ENCODE results near the gene PANX2.

Gene PANX2

DNA sequence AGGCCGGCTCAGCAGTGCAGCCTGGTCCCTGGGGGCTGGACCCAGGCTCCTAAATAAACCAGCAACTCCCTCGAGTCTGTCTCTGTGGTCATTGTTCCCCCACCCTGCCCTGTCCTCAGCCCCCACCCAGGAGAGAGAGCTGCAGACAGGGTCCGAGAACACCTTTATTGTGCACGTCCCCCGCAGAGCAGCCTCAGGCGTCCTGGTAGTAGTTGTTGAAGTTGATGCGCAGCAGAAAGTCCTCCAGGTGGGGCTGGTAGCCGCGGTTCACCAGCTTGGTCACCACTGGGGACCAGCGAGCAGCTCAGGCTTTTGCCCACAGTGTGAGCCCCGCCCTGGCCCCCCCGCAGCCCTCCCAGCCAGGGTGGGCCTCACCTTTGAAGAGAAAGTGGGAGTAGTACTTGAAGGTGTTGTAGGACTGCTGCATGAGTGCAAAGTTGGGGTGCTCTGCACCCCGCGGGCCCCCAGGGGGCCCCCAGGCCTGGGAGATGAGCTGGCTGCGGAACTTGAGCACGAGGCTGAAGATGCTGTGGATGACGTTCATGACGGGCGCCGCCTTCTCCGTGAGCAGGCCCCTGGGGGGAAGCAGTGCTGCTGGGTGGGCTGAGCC lies 47.1 kb downstream of the PANX2 start:
- DNase-seq = no peak

DNA sequence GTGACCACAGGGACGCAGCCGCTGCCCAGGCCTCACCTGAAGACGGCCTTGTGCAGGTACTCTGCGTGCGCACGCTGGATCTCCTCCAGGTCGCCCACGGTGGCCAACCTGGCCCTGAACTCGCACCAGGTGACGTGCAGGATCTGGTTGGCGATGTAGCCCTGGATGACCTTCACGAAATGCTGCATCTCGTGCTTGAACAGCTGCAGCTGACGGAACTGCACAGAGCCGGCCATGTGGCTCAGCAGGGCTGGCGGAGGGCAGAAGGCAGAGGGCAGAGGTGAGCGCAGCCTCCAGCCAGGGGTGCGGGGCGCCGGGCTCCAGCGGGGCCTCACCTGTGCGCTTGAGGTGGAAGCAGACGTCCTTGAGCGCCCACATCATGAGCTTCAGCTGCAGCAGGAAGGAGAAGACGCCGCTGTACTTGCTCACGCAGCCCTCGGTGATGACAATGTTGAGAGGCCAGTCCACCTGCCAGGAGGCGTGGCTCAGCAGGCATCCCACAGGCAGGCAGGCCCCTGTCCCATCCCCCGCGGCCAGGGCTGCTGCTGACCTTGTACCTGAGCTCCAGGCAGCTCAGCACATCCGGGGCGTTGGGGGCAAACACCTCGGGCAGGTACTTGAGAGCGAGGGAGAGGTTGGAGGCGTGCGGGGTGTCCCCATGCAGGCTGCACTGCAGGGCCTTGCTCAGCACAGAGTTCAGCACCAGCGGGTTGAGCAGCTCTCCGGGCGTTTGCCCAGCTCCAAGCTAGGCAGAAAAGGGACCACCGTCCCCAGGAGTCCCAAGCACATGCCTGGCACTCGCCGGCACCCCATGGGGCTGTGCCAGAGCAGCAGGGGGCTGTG lies 47.8 kb downstream of the PANX2 start:
- DNase-seq = no peak

DNA sequence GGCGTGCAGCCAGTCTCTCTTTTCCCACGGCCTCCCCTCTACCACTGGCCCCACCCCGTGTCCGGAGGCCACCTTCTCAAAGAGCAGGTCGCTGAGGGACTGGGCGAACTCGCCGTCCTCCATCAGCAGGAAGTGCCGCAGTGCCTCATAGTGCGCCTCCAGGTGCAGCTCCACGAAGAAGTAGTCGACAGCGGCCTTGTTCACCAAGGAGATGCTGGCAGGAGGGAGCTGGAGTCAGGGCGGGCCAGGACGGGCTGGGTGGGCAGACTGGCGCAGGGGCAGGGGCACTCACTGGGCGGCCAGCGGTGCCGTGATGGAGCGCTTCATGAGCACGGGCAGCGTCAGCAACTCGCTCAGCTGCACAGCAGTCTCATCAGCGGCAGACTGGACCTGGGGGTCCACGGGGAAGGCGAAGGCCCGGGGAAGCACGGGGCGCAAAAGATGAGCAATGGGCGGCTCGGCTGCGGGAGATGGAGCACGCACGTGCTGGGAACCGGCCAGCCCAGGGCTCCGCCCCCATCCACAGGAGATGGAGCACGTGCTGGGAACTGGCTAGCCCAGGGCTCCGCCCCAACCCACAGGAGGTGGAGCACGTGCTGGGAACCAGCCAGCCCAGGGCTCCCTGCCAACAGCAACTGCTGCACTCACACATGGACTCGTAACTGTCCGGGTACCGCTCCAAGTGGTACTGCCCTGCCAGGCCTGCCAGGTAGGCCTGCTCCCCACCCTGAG lies 48.6 kb downstream of the PANX2 start:
- DNase-seq = no peak

DNA sequence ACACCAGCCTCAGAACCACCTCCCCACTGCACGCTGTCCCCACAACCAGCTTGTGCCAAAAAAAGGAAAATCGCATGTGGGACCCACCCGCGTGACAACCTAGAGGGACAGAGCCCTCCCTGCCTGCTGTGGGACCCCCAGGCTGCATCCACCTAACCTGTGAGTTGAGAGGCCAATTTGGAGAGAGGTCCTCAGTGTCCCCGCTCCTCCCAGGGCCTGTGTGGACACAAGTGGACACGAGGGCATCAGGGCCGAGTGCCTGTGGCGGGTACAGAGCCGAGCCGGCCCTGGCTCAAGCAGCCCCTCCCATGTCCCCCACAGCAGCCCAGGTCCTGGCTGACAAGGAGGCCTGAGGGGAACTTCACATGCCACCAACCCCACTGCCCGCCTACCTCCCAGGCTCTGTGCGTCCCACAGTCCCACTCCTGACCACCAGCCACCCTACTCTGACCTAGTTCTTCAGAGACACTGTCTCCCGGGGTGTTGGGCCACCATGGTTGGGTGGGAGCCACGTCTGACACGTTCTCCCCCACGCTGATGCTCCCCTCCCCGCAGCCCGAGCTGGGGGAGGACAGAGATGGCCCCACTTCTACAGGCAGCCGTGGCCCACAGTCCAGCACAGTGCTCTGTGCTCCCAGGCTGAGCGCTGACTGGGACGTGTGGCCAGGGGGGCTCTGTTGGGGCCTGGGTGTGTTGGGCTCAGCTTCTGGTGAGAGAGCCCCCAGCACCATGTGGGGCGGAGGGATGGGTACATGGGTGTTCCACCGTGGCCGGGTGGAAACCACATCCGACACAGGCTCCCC lies 49.5 kb downstream of the PANX2 start:
- no peak for DNase-seq

DNA sequence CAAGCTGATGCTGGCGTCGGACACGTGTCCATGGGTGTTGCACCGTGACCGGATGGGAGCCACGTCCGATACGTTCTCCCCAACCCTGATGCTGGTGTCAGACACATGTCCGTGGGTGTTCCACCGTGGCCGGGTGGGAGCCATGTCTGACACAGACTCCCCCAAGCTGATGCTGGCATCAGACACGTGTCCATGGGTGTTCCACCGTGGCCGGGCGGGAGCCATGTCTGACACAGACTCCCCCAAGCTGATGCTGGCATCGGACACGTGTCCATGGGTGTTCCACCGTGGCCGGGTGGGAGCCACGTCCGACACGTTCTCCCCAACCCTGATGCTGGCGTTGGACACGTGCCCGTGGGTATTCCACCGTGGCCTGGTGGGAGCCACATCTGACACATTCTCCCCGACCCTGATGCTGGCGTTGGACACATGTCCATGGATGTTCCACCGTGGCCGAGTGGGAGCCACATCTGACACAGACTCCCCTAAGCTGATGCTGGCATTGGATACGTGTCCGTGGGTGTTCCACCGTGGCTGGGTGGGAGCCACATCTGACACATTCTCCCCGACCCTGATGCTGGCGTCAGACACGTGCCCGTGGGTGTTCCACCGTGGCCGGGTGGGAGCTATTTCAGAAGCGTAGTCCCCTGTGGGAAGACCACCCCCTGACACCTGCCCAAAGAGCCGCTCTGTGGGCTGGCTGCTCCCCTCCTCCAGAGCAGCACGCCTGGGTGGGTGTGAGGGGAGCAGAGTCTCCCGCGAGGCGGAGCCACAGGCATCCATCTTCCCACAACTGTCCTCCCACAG lies 50.3 kb downstream of the PANX2 start:
- DNase-seq = no peak

DNA sequence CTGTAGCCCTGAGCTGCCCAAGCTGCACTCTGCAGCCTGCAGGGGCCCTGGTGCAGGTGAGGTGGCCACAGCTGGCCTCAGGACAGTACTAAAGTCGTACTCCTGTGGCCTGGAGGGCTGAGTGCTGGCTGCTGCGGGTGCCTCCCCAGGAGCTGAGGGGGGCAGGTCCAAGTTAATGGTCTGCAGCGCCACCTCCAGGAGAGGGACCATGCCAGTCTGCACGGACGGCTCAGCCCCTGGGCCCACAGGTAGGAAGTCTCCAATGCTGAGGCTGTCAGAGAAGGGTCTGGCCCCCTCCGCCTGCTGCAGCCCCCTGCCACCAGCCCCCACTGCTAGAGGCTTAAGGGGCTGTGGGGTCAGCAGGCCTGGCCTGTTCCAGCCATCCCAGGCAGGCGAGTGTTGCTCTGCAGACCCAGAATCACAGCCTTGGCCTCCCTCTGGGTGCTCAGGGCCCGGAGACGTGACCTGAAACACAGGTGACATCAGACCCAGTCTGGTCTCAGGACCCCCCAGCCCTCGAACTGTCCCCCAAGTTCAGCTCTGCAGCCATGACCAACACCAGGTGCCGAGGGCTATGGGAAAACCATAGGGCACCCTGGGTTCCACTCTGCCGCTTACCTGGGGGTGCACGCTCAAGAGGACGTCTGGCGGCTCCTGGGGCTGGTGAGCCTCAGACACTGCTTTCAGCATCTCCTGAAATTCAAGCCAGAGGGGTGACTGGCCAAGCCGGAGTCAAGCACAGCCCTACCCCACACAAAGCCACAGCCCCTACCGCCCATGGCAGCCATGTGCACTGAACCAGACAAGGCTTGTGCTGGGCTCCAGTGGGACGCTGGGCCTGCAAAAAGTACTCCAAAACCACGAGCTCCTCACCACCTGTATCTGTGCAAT lies 51.1 kb downstream of the PANX2 start:
- DNase-seq = no peak

DNA sequence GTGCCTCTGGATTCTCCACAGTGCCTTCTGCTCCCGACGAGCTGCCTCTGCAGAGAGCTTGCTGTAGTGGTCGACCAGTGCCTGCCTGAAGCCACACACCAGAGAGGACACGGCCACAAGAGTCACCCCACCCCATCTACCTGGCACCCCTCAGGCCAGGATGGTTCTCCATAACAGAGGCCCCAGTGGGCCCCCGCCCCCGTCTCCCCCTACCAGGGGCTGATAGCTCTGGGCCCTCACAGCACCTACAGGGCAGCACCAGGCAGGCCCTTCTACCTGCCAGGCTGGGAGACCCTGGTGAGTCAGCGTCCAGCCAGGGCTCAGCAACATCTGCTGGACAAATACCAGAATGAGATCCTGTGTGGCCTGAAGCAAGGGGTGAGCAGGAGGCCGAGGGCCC lies 52.0 kb downstream of the PANX2 start:
- no peak for DNase-seq

DNA sequence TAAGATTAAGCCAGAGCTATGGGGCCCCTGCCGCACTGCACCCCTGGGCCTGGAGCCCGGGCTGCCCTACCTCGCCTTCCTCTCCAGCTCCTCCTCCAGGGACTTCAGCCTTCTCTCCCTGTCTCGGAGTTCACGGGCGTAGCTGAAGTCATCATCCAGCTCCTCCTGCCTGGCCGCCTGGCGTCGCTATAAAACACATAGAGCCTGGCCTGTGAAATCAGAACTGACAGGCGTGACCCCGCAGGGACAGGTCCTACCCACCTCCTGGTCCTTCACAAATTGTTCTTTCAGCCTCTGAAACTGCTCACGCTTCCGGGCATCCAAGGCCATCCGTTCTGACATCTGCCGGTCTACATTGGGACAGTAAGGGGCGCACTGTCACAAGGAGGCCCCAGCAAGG lies 53.5 kb downstream of the PANX2 start:
- DNase-seq = no peak

DNA sequence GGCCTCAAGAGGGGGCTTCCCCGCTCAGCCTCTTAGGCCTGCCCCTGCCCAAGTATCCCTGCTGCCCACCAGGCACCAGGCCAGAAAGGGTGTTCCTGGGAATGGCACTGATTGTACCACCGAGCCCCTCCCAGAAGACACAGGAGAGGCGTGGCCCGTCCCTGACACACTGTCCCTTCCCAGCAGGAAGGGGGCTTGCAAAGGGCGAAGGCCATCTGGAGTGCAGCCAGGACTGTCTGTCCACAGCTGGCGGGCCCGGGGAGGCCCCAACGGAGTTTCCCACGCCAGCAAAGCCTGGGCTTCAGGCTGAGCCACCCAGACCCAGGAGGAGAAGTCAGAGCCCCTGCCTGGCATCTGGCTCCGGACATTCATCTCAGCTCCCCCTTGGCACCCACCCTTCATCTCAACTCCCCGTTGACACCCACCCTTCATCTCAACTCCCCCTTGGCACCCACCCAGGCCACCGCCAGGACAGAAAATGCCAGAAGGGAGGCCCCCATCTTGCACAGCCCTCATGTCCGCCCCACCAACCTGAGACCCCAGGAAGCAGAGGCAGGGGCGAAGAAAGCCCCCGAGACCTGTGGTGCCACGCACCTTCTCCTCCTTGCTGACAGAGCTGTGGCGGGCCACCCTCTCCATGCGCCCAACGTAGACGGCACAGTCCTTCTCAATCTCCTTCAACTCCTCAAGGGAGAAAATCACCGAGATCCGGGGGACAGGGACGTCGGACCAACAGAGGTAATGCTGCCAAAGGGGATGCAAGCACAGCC lies 54.9 kb downstream of the PANX2 start:
- no peak for DNase-seq

DNA sequence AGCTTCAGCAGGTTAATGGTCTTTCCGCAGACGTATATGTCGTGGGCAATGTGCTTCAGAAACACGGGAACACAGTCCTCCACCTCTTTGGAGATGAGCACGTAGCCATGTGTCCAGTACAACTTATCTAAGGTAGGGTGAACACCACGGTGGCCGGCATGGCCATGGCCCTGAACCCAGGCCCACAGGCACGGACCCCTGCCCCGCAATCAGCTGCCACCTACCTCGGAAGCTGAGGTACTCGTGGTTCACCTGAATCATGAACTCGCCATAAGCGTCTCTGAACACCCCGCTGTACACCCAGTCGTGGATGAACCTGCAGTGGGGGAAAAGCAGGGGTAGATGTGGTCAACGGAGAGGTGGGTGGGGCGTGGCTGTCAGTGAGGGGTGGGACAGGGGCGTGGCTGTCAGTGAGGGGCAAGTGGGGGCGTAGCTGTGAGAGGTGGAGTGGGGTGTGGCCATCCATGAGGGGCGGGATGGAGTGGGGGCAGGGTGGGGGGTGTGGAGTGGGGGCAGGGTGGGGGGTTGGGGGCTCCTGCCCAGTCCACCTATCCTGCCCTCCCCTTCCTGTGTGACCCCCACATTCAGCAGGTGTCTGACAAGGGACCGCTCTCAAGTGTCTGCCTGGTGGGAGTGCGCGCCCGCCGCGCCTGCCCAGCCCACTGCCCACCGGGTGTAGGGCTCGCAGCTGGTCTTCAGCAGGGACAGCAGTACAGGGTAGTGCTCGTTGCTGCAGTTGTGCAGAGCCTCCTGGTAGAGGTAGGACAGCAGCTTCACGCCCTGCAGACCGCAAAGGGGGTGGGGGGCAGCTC lies 55.7 kb downstream of the PANX2 start:
- no peak for DNase-seq

DNA sequence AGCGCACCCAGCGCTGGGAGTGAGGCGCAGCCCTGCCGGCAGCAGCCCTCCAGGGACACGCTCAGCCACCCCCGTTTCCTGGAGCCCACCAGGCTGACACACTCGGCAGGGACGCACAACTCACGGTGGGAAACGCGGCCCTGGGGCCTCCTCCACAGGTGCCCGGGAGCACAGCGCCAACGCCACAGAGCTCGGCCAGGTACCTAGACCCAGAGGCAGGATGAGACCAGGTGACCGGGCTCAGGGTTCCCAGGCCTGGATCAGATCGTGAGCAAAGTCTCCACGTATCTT lies 56.3 kb downstream of the PANX2 start:
- no peak for DNase-seq

DNA sequence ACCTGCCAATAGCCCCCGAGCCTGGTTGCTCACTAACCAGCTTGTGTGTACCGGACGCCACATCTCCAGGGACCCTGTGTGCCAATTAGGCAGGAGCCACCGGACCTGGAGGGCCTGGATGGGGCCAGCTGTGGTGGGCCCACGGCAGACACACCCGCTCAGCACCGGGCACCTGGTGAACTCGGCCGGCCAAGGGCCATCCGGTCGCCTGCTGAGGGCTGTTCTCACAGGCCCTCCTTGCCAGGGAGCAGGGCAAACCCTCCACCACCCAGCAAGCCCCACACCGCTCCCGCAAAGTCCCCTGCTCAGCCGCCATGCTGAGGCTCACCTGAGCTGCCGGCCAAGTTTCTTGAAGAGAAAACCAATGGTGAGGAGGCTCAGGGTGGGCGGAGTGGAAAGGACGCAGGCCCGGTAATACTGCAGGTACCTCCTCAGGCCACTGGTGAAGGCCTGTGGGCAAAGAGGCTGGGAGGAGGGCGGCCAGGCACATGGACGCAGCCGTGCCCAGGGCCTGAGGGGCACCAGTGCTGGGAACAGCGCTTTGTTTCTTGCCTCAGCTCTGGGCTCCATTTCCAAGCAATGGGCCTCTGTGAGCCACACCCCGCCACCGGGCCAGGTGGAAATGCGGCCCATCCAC lies 57.2 kb downstream of the PANX2 start:
- DNase-seq = no peak

DNA sequence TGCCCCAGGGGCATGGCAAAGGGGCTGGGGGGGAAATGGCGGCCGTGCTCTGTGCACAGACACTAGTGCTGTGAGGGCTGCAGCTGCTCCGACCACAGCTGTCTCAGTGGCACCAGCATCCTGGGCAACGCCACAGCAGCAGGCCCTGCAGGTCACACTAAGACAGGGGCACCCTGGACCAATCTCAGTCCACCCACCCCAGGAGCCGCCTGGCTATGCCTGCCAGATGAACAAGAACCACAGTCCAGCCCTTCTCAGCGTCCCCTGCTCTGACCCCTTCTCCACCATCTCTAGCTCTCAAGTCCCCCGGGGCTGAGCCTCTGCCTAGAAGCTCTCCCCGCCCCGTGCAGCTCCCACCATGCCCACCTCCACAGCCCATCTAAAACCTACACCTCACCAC lies 57.8 kb downstream of the PANX2 start:
- no peak for DNase-seq

DNA sequence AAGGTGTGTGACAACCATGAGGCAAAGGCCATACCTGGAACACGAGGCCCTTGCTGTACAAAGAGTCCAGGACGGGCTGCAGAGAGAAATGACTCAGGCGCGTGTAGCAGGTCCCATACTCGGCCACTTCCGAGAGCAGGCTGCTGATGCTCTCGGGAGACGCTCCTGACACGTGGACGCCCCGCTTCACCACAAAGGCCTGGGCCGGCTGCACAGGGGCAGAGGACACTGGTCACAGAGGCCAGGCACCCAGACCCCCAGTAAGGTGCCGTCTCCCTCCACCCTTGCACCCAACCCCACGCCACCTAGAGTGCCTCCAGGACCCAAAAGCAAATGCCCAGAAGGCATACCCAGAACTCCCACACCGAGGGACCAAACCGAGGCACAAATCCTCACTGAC lies 58.8 kb downstream of the PANX2 start:
- DNase-seq = no peak
